GM19023 (cell line): ENCODE measurements around the gene L1CAM.

Source experiments
- ATAC-seq: cut with Tn5 transposase; IDR thresholded peaks from one replicate; pipeline ENCODE4 v1.9.1; 2021; ENCODE audit warnings: mild to moderate bottlenecking, moderate library complexity; ENCODE audit not compliant: unreplicated experiment

L1CAM gene

GRCh38 chrX:153878969-153879653 is 6.9 kb downstream of the L1CAM start:
- ATAC-seq, result no peak

- ATAC-seq, result no peak
These were observed 7.6 kb downstream of the L1CAM start for GRCh38 chrX:153878345-153878744.

GRCh38 chrX:153877571-153878261 is 8.3 kb downstream of the L1CAM start:
- no peak for ATAC-seq

GRCh38 chrX:153876112-153876491 is 9.9 kb downstream of the L1CAM start:
- no peak for ATAC-seq

GRCh38 chrX:153875391-153876111 is 10.4 kb downstream of the L1CAM start:
- ATAC-seq, result no peak

GRCh38 chrX:153874366-153875125 is 11.4 kb downstream of the L1CAM start:
- no peak for ATAC-seq

GRCh38 chrX:153874085-153874365 is 11.9 kb downstream of the L1CAM start:
- no peak for ATAC-seq

GRCh38 chrX:153873282-153874084 is 12.5 kb downstream of the L1CAM start:
- ATAC-seq, result no peak

GRCh38 chrX:153871946-153872878 is 13.8 kb downstream of the L1CAM start:
- no peak for ATAC-seq

- ATAC-seq, result no peak
These were observed 14.5 kb downstream of the L1CAM start for GRCh38 chrX:153871451-153871850.

- no peak for ATAC-seq
These were observed 15.1 kb downstream of the L1CAM start for GRCh38 chrX:153870791-153871360.

- no peak for ATAC-seq
These were observed 15.7 kb downstream of the L1CAM start for GRCh38 chrX:153870288-153870690.

GRCh38 chrX:153869473-153870287 is 16.3 kb downstream of the L1CAM start:
- no peak for ATAC-seq

GRCh38 chrX:153868576-153869472 is 17.1 kb downstream of the L1CAM start:
- ATAC-seq, result no peak

GRCh38 chrX:153867671-153868070 is 18.3 kb downstream of the L1CAM start:
- no peak for ATAC-seq

GRCh38 chrX:153867139-153867538 is 18.8 kb downstream of the L1CAM start:
- no peak for ATAC-seq

- ATAC-seq, result no peak
These were observed 19.5 kb downstream of the L1CAM start for GRCh38 chrX:153866302-153867019.
